ENCODE data around the gene NCOA1.

NCOA1 gene

DNA sequence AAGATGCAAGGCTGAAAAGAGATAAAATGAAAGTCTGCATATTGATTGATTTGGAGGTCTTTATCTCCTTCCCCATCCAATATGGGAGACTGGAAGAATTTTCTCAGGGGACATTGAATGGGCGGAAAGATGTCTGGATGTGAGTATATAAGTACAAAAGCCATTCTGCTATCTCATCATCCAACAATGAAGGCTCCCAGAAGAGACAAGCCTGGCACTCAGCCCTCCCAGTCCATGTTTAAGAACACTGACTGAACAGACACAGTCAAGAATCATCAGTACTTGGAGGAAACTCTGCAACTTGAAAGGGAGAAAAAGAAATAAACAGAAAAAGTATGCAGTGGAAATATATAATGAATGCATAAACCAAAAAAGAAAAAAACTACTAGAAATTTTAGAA lies 221.2 kb downstream of the NCOA1 start:
- Histone ChIP-seq H3K27me3 (no peaks in the 10 kb centered on the region), H3K9me3 (no peaks in the 10 kb centered on the region), H3K27ac (no peak overlapping the region), H3K36me3 (peaks cover 26 to 36% (median 30%) of the 10 kb centered on the region in 3 donors), H3K4me3 (no peak overlapping the region), H3K4me1 (no peaks in the 10 kb centered on the region)
- TF ChIP-seq, protein P1, sequence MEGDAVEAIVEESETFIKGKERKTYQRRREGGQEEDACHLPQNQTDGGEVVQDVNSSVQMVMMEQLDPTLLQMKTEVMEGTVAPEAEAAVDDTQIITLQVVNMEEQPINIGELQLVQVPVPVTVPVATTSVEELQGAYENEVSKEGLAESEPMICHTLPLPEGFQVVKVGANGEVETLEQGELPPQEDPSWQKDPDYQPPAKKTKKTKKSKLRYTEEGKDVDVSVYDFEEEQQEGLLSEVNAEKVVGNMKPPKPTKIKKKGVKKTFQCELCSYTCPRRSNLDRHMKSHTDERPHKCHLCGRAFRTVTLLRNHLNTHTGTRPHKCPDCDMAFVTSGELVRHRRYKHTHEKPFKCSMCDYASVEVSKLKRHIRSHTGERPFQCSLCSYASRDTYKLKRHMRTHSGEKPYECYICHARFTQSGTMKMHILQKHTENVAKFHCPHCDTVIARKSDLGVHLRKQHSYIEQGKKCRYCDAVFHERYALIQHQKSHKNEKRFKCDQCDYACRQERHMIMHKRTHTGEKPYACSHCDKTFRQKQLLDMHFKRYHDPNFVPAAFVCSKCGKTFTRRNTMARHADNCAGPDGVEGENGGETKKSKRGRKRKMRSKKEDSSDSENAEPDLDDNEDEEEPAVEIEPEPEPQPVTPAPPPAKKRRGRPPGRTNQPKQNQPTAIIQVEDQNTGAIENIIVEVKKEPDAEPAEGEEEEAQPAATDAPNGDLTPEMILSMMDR (IDR thresholded peaks at IDR 0.05), result no peak
- no peak for DNase-seq
- intact Hi-C loops (cut with DNase I; ENCODE audit: low total_unique reads), result no loop called here

DNA sequence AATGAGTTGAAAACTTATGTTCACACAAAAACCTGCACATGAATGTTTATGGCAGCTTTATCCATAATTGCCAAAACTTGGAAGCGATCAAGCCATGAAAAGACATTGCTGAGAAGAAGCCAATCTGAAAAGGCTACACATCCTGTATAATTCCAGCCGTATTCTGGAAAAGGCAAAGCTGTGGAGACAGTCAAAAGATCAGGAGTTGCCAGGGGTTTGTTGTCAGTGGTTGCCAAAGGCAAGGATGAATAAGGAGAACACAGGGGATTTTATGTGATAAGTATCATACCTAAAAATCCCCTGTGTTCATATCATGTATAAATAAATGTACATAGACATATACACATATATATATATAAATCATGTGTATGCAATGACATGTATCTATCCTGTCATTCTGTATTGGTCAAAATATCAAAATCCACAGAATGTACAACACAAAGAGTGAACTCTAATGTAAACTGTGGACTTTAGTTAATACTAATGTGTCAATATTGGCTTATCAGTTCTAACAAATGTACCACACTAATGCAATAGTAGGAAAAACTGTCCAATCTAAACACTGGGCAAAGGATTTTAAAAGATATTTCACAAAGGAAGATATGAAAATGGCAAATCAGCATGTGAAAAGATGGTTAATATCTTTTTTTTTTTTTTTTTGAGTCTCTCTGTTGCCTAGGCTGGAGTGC lies 226.4 kb downstream of the NCOA1 start:
- intact Hi-C loops (cut with DNase I; ENCODE audit: low total_unique reads), result no loop called here
- no peak for DNase-seq

DNA sequence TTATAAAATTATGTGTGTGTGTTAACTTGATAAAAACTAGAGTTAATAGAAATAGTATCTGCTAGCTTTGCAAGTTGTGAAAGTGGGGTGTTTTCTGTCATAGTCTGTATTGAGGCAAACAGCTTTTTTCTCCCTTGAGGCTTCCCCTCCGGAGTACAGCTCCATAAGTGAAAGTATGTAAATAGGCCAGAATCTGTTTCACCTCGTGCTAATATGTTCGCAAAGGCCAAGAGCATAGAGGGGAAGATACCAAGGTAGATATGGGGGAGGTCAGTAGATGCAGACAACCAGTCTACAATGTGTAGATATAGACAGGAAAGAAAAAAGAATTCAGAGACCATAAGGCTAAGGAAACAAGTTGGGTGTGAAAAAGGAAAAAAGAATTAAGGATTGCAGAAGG lies 229.3 kb downstream of the NCOA1 start:
- intact Hi-C loops (cut with DNase I; ENCODE audit: low total_unique reads), result no loop called here
- H3K27ac ChIP-seq, result peak overlapping the region in 1 of 2 donors; percentile 12
- no peaks in the 10 kb centered on the region for H3K27me3 ChIP-seq
- H3K36me3 ChIP-seq, result peaks cover 0 to 12% (median 7%) of the 10 kb centered on the region in 3 donors
- TF ChIP-seq, protein P1 (IDR thresholded peaks at IDR 0.05), result no peak
- DNase-seq, result no peak
- peaks cover 0 to 49% (median 13%) of the 10 kb centered on the region in 4 donors for H3K4me1 ChIP-seq
- no peak overlapping the region for H3K4me3 ChIP-seq
- no peaks in the 10 kb centered on the region for H3K9me3 ChIP-seq

More for the DNA sequence above, 226.4 kb downstream of the NCOA1 start:
- no peaks in the 10 kb centered on the region for H3K27me3 ChIP-seq
- H3K4me1 ChIP-seq, result peaks cover 0 to 23% (median 11%) of the 10 kb centered on the region in 4 donors
- H3K36me3 ChIP-seq, result peaks cover 7 to 18% (median 10%) of the 10 kb centered on the region in 3 donors
- no peak overlapping the region for H3K27ac ChIP-seq
- H3K9me3 ChIP-seq, result no peaks in the 10 kb centered on the region
- H3K4me3 ChIP-seq, result no peak overlapping the region
- TF ChIP-seq, protein P1 (IDR thresholded peaks at IDR 0.05), result no peak

DNA sequence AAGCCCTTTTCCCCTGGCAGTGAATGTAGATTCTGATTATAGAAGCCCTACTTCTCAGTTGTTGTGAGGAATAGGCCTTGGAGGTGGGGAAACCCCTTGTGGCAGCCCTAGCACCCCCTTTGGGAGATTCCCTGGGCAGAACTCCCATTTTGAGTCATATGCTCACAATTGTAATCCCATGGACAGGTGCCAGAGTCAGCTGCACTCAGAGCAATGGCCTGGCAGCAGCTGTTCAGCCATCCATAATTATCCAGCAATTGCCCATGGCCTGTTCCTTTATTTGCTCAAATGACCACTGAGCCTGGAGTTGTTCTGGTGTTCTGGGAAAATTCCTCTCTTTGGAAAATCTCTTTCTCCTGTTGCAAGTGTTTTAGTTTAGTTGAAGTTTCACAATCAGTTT lies 230.4 kb downstream of the NCOA1 start:
- Histone ChIP-seq H3K4me3 (no peak overlapping the region), H3K27ac (peak overlapping the region; percentile 57), H3K9me3 (no peaks in the 10 kb centered on the region), H3K36me3 (peaks cover 0 to 13% (median 7%) of the 10 kb centered on the region in 3 donors), H3K27me3 (no peaks in the 10 kb centered on the region), H3K4me1 (peaks cover 0 to 50% (median 13%) of the 10 kb centered on the region in 4 donors)
- TF ChIP-seq, protein P1 (IDR thresholded peaks at IDR 0.05), result no peak
- intact Hi-C loops (cut with DNase I; ENCODE audit: low total_unique reads), result no loop called here
- peak; percentile 81 to 85 for DNase-seq

DNA sequence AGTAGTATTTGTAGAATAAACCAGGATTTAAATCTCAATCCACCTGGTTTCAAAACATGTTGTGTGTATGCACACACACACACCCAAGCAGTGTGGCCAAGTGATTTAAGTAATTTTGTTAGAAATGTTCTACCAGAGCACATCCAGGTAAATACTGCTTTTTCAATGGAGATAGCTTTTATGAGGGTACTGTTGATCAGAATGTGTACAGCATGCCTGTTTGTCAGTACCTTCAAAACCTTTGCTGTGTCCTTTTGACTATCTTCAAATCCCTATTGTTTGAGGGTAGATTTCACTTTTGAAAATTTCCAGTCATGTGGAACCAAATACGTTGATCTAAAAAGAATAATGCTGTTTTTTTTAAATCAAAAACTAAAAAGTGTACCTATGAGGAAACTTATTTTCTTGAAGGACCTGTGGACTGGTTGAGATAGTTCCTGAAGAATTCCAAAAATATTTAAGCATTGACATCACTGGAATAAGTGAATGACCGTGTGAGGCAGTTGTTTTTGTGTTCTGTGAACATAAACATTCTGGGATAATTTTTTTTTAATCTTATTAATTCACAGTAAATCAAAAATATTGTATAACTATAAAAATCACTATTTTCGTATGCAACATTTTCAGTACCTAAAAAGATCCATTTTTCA lies 231.2 kb downstream of the NCOA1 start:
- TF ChIP-seq, protein P1 (IDR thresholded peaks at IDR 0.05), result no peak
- Histone ChIP-seq H3K36me3 (peaks cover 2 to 20% (median 7%) of the 10 kb centered on the region in 3 donors), H3K4me1 (peaks cover 0 to 50% (median 13%) of the 10 kb centered on the region in 4 donors), H3K9me3 (no peaks in the 10 kb centered on the region), H3K27ac (peak overlapping the region; percentile 57), H3K4me3 (no peak overlapping the region), H3K27me3 (no peaks in the 10 kb centered on the region)
- DNase-seq, result no peak
- intact Hi-C loops (cut with DNase I; ENCODE audit: low total_unique reads), result no loop called here

All from tibial artery (tissue), 4 donors.